Stomach (tissue), 9 donors: ENCODE measurements around the gene HSD17B12. TPM values are rescaled to one million over a fixed set of nuclear protein-coding genes. Genes with fewer than 3 reads are reported as not detected.

ENCODE experiments used
- DNase-seq, 2 donors: peaks; one replicate each; pipeline versions ENCODE4 v3.0.0 to v3.0.0-alpha.2; 2013 to 2019
- H3K27ac ChIP-seq, 5 donors: fragments of 200-600 bp in 4 of 5; sonication (generic) in 4 of 5; one replicate each; pipeline ENCODE4 v1.5.1; 2013 to 2019; ENCODE audit warnings: mild to moderate bottlenecking in 1 of 5, moderate library complexity in 1 of 5
- H3K27me3 ChIP-seq, 3 donors: fragments of 200-600 bp; sonication (generic); one replicate each; pipeline ENCODE4 v1.5.1; 2017 to 2019; ENCODE audit warnings: mixed run types in 1 of 3
- H3K36me3 ChIP-seq, 4 donors: fragments of 200-600 bp; sonication (generic); 1 replicate in 3 of 4; 2 replicates in 1 of 4; pipeline ENCODE4 v1.5.1; 2016 to 2019
- H3K4me1 ChIP-seq, 4 donors: fragments of 200-600 bp; sonication (generic); one replicate each; pipeline ENCODE4 v1.5.1; 2016 to 2019
- H3K4me3 ChIP-seq, 4 donors: fragments of 200-600 bp; sonication (generic) in 3 of 4; one replicate each; pipeline ENCODE4 v1.5.1; 2016 to 2019; ENCODE audit warnings: mild to moderate bottlenecking in 1 of 4
- H3K9me3 ChIP-seq, 4 donors: fragments of 200-600 bp; sonication (generic); one replicate each; pipeline ENCODE4 v1.5.1; 2016 to 2019
- CTCF ChIP-seq, 7 experiments: fragments of 450-650 bp in 4 of 7; fragments of 200-600 bp in 3 of 7; sonication (generic) in 3 of 7; IDR thresholded peaks; one replicate each; pipeline ENCODE4 v1.5.1; 2016 to 2019; ENCODE audit warnings: antibody characterized with exemption in 7 of 7, control low read depth in 2 of 7, mild to moderate bottlenecking in 1 of 7
- EP300 ChIP-seq: sonication (generic); formaldehyde crosslinking; IDR thresholded peaks from one replicate; pipeline ENCODE4 v1.6.1; 2017; ENCODE audit warnings: antibody characterized with exemption
- POLR2A ChIP-seq, 4 donors: fragments of 450-650 bp; IDR thresholded peaks; one replicate each; pipeline ENCODE4 v1.6.1; 2016; ENCODE audit warnings: antibody characterized with exemption in 4 of 4, control low read depth in 2 of 4, mild to moderate bottlenecking in 1 of 4, moderate library complexity in 1 of 4
- POLR2AphosphoS5 ChIP-seq, 3 donors: sonication (generic); formaldehyde crosslinking; IDR thresholded peaks; one replicate each; pipeline ENCODE4 v1.6.1; 2016; ENCODE audit warnings: antibody characterized with exemption in 3 of 3
- WGBS, 5 donors: extraction: QIAGEN DNeasy Blood & Tissue Kit in 3 of 5; methylation state at CpG; one replicate each; pipeline versions ENCODE4 v1.1.5 to v1.1.7; 2013 to 2018; 5-methylcytosine and 5-hydroxymethylcytosine counted together
- intact Hi-C: fragments of 100-400 bp; cut with DNase I; formaldehyde crosslinking; loops from one replicate; pipeline ENCODE4 v1.15.1; 2023; ENCODE audit warnings: low total_unique reads
- polyA plus RNA-seq, 3 donors: library from polyadenylated mRNA; stranded (reverse); fragments of 200-250 nt; gene quantifications; one replicate each; pipeline ENCODE4 v1.2.3, GENCODE V29; 2013
- total RNA-seq, 5 donors: library from RNA; depleted of rRNA; stranded (reverse); fragments of >200 nt; gene quantifications; one replicate each; pipeline versions ENCODE4 v1.1.0 to v1.2.3, GENCODE V29; 2014 to 2016
- donor health status: healthy with polysubstance abuse.
- donor health status: Bipolar disorder and iron deficiency.
- donor health status: healthy.

Gene HSD17B12
- total and polyA plus RNA-seq, 8 donors: 25.8 to 169 (median 52.4) TPM

- Histone ChIP-seq H3K27ac (no peak overlapping the region), H3K4me3 (no peak overlapping the region), H3K27me3 (no peaks in the 10 kb centered on the region), H3K9me3 (peaks cover under 1 to 16% (median 12%) of the 10 kb centered on the region in 4 donors), H3K36me3 (peaks cover 0 to 8% (median 3%) of the 10 kb centered on the region in 4 donors), H3K4me1 (no peaks in the 10 kb centered on the region)
- intact Hi-C loops: no loop called here
- 92 to 95% (median 94%) methylated on average over 2 of the region's 2 CpGs for WGBS, 5 donors
- DNase-seq: no peak
- no peak for TF ChIP-seq EP300
- no peak for TF ChIP-seq POLR2AphosphoS5 (IDR thresholded peaks at IDR 0.05)
- TF ChIP-seq CTCF (IDR thresholded peaks at IDR 0.05): no peak
- no peak for TF ChIP-seq POLR2A (IDR thresholded peaks at IDR 0.05)
Measured at GRCh38 chr11:43779306-43779705, 98.8 kb downstream of the HSD17B12 start.

- no peak for DNase-seq
- Histone ChIP-seq H3K4me3 (no peak overlapping the region), H3K9me3 (peaks cover 4 to 27% (median 18%) of the 10 kb centered on the region in 4 donors), H3K27me3 (no peaks in the 10 kb centered on the region), H3K4me1 (no peaks in the 10 kb centered on the region), H3K27ac (no peak overlapping the region), H3K36me3 (peaks cover 0 to 8% (median 7%) of the 10 kb centered on the region in 4 donors)
- WGBS, 5 donors: 95 to 100% (median 97%) methylated on average over 1 of the region's 1 CpG
- TF ChIP-seq POLR2AphosphoS5 (IDR thresholded peaks at IDR 0.05): no peak
- no peak for TF ChIP-seq CTCF (IDR thresholded peaks at IDR 0.05)
- TF ChIP-seq EP300: no peak
- TF ChIP-seq POLR2A (IDR thresholded peaks at IDR 0.05): no peak
- intact Hi-C loops: no loop called here
Measured at GRCh38 chr11:43784301-43784700, 103.8 kb downstream of the HSD17B12 start.

GRCh38 chr11:43784866-43785265 lies 104.3 kb downstream of the HSD17B12 start:
- H3K27ac ChIP-seq: no peak overlapping the region
- TF ChIP-seq POLR2A (IDR thresholded peaks at IDR 0.05) (no peak), EP300 (no peak), CTCF (IDR thresholded peaks at IDR 0.05) (no peak), POLR2AphosphoS5 (IDR thresholded peaks at IDR 0.05) (no peak)
- peaks cover 4 to 27% (median 18%) of the 10 kb centered on the region in 4 donors for H3K9me3 ChIP-seq
- H3K4me1 ChIP-seq: no peaks in the 10 kb centered on the region
- peaks cover 0 to 8% (median 7%) of the 10 kb centered on the region in 4 donors for H3K36me3 ChIP-seq
- no peaks in the 10 kb centered on the region for H3K27me3 ChIP-seq
- intact Hi-C loops: no loop called here
- DNase-seq: no peak
- 76 to 81% (median 81%) methylated on average over 2 of the region's 2 CpGs for WGBS, 5 donors
- no peak overlapping the region for H3K4me3 ChIP-seq

GRCh38 chr11:43785318-43785717 lies 104.8 kb downstream of the HSD17B12 start:
- intact Hi-C loops: no loop called here
- Histone ChIP-seq H3K27me3 (no peaks in the 10 kb centered on the region), H3K9me3 (peaks cover 4 to 27% (median 18%) of the 10 kb centered on the region in 4 donors), H3K4me3 (no peak overlapping the region), H3K27ac (no peak overlapping the region), H3K4me1 (no peaks in the 10 kb centered on the region), H3K36me3 (peaks cover 0 to 8% (median 7%) of the 10 kb centered on the region in 4 donors)
- 84 to 96% (median 91%) methylated on average over 2 of the region's 2 CpGs for WGBS, 5 donors
- no peak for TF ChIP-seq POLR2A (IDR thresholded peaks at IDR 0.05)
- no peak for TF ChIP-seq POLR2AphosphoS5 (IDR thresholded peaks at IDR 0.05)
- TF ChIP-seq EP300: no peak
- TF ChIP-seq CTCF (IDR thresholded peaks at IDR 0.05): no peak
- DNase-seq: no peak
